K562 (cell line): ENCODE results near the gene FBXO46. TPM values are rescaled to one million over a fixed set of nuclear protein-coding genes. Genes with fewer than 3 reads are reported as not detected.

Experiments used
- CREM ChIP-seq: IDR thresholded peaks from 2 replicates; pipeline ENCODE4 v1.6.1; 2014; ENCODE audit warnings: antibody characterized with exemption, low read depth
- KAT2B ChIP-seq: IDR thresholded peaks from one replicate; pipeline ENCODE4 v1.6.1; 2012; ENCODE audit warnings: low read depth, mild to moderate bottlenecking, control low read depth, inconsistent platforms, low read length, moderate library complexity
- NCOA4 ChIP-seq: fragments of 450-650 bp; IDR thresholded peaks from 2 replicates; pipeline ENCODE4 v1.6.1; 2018; ENCODE audit warnings: mild to moderate bottlenecking; ENCODE audit not compliant: partially characterized antibody
- TCF7 ChIP-seq: sonication (generic); IDR thresholded peaks from 2 replicates; pipeline ENCODE4 v1.6.1; 2016; ENCODE audit warnings: antibody characterized with exemption, borderline replicate concordance
- ZNF639 ChIP-seq, 2 experiments: fragments of 200-800 bp in 1 of 2; sonication (Bioruptor generic) in 1 of 2; sonication (generic) in 1 of 2; formaldehyde crosslinking in 1 of 2; IDR thresholded peaks in 1 of 2; conservative IDR thresholded peaks in 1 of 2; 2 replicates each; pipeline versions ENCODE4 v1.5.0 to v1.6.1; 2016 to 2020; ENCODE audit warnings: missing compliant biosample characterization in 1 of 2, missing genetic modification characterization in 1 of 2, missing genetic modification reagents in 1 of 2
- ZZZ3 ChIP-seq: fragments of 450-650 bp; IDR thresholded peaks from 2 replicates; pipeline ENCODE4 v1.6.1; 2016; ENCODE audit warnings: antibody characterized with exemption, mild to moderate bottlenecking, moderate library complexity
- polyA plus RNA-seq, 8 experiments: library from polyadenylated mRNA; depleted of rRNA in 4 of 8; stranded (reverse) in 5 of 8; unstranded in 3 of 8; fragments of >200 nt; fragmentation: Nextera tagmentation in 2 of 8; fragmentation: Illumina TruSeq in 1 of 8; extraction: Ambion mirVana in 2 of 8; extraction: Trizol in 1 of 8; gene quantifications; 2 replicates each; pipeline versions ENCODE4 v1.2.1 to v1.2.3, GENCODE V29; 2011 to 2014; ENCODE audit warnings: inconsistent platforms in 1 of 8, missing spikeins in 1 of 8
- total RNA-seq, 7 experiments: library from RNA; depleted of rRNA in 6 of 7; stranded (reverse); fragments of >200 nt in 6 of 7; fragmentation: Illumina TruSeq in 2 of 7; extraction: Trizol in 2 of 7; gene quantifications; 2 replicates each; pipeline versions ENCODE4 v1.2.1 to v1.2.3, GENCODE V29; 2011 to 2021; ENCODE audit warnings: low replicate concordance in 1 of 7
- TF ChIP-seq, protein P1 (sequence below), 2 experiments: fragments of 450-650 bp; formaldehyde crosslinking in 1 of 2; IDR thresholded peaks; 2 replicates each; pipeline versions ENCODE4 v1.4.0 to v1.6.1; 2014 to 2020; ENCODE audit warnings: mild to moderate bottlenecking in 2 of 2, borderline replicate concordance in 1 of 2, low read depth in 1 of 2
- TF ChIP-seq, protein P2 (sequence below): sonication (generic); formaldehyde crosslinking; IDR thresholded peaks from 2 replicates; pipeline ENCODE4 v1.8.1; 2023; ENCODE audit warnings: mild to moderate bottlenecking, missing genetic modification reagents
- TF ChIP-seq, protein P3 (sequence below), 2 experiments: fragments of 250-450 bp in 1 of 2; fragments of 450-650 bp in 1 of 2; sonication (Bioruptor Pico) in 1 of 2; IDR thresholded peaks; 2 replicates each; pipeline versions ENCODE4 v1.6.1 to v1.8.0; 2016 to 2021; ENCODE audit warnings: mild to moderate bottlenecking in 2 of 2, moderate library complexity in 2 of 2, missing compliant biosample characterization in 1 of 2, missing genetic modification characterization in 1 of 2
- TF ChIP-seq, protein P4 (sequence below): sonication (generic); formaldehyde crosslinking; IDR thresholded peaks from 2 replicates; pipeline ENCODE4 v1.8.0; 2023; ENCODE audit warnings: mild to moderate bottlenecking, missing genetic modification reagents

Gene FBXO46
- total and polyA plus RNA-seq, 9 of the 15 experiments (the other 6 are each of a cell fraction or from before 2014, with no cell fraction given), result 1.5 to 36.1 (median 7.3) TPM

DNA sequence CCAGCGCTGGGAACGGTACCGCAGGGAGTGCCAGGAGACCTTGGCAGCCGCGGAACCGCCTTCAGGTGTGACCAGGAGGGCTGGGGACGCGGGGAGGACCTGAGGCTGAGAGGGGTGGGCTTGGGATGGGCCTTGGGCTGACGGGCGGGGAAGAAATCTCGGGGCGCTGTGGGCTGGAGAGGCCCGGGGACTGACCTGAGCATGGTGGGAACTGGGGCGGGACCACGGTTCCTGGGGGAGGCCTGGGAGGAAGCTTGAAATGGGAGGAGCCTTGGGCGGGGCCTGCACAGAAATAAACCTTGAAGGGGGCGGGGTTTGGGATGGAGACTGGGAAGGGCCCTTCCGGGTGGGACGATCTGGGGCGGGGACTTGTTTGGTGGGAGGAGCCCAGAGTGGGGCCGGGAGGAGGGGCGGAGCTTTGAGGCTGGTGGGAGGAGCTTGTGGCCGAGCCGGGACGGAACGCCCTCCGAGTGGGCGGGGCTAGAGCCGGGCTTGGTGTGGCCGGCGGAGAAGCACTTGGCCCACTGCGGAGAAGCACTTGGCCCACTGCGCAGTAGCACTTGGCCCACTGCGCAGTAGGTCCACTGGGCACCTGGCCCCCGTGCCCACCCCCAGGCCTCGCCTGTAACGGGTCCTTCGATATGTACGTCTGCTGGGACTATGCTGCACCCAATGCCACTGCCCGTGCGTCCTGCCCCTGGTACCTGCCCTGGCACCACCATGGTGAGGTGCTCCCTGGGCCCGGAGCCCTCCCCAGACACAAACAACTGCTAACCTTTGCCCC, 59.8 kb downstream of the FBXO46 start (continued):
- TF ChIP-seq ZZZ3, result no peak
- TF ChIP-seq ZNF639 (CRISPR knock-in tag; conservative IDR thresholded peaks at IDR 0.05 in 1 of 2, IDR thresholded peaks at IDR 0.05 in 1 of 2), result no peak
- TF ChIP-seq, protein P1, sequence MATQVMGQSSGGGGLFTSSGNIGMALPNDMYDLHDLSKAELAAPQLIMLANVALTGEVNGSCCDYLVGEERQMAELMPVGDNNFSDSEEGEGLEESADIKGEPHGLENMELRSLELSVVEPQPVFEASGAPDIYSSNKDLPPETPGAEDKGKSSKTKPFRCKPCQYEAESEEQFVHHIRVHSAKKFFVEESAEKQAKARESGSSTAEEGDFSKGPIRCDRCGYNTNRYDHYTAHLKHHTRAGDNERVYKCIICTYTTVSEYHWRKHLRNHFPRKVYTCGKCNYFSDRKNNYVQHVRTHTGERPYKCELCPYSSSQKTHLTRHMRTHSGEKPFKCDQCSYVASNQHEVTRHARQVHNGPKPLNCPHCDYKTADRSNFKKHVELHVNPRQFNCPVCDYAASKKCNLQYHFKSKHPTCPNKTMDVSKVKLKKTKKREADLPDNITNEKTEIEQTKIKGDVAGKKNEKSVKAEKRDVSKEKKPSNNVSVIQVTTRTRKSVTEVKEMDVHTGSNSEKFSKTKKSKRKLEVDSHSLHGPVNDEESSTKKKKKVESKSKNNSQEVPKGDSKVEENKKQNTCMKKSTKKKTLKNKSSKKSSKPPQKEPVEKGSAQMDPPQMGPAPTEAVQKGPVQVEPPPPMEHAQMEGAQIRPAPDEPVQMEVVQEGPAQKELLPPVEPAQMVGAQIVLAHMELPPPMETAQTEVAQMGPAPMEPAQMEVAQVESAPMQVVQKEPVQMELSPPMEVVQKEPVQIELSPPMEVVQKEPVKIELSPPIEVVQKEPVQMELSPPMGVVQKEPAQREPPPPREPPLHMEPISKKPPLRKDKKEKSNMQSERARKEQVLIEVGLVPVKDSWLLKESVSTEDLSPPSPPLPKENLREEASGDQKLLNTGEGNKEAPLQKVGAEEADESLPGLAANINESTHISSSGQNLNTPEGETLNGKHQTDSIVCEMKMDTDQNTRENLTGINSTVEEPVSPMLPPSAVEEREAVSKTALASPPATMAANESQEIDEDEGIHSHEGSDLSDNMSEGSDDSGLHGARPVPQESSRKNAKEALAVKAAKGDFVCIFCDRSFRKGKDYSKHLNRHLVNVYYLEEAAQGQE (IDR thresholded peaks at IDR 0.05; ENCODE audit: borderline replicate concordance), result no peak
- TF ChIP-seq, protein P1 (CRISPR knock-in tag; IDR thresholded peaks at IDR 0.05; ENCODE audit: low read depth), result no peak
- no peak for TF ChIP-seq KAT2B
- no peak for TF ChIP-seq TCF7
- TF ChIP-seq, protein P2, sequence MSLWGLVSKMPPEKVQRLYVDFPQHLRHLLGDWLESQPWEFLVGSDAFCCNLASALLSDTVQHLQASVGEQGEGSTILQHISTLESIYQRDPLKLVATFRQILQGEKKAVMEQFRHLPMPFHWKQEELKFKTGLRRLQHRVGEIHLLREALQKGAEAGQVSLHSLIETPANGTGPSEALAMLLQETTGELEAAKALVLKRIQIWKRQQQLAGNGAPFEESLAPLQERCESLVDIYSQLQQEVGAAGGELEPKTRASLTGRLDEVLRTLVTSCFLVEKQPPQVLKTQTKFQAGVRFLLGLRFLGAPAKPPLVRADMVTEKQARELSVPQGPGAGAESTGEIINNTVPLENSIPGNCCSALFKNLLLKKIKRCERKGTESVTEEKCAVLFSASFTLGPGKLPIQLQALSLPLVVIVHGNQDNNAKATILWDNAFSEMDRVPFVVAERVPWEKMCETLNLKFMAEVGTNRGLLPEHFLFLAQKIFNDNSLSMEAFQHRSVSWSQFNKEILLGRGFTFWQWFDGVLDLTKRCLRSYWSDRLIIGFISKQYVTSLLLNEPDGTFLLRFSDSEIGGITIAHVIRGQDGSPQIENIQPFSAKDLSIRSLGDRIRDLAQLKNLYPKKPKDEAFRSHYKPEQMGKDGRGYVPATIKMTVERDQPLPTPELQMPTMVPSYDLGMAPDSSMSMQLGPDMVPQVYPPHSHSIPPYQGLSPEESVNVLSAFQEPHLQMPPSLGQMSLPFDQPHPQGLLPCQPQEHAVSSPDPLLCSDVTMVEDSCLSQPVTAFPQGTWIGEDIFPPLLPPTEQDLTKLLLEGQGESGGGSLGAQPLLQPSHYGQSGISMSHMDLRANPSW (CRISPR knock-in tag), result no peak
- TF ChIP-seq, protein P3, sequence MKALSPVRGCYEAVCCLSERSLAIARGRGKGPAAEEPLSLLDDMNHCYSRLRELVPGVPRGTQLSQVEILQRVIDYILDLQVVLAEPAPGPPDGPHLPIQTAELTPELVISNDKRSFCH (CRISPR knock-in tag; IDR thresholded peaks at IDR 0.05), result no peak
- TF ChIP-seq, protein P3 (tag; IDR thresholded peaks at IDR 0.05), result no peak
- TF ChIP-seq, protein P4, sequence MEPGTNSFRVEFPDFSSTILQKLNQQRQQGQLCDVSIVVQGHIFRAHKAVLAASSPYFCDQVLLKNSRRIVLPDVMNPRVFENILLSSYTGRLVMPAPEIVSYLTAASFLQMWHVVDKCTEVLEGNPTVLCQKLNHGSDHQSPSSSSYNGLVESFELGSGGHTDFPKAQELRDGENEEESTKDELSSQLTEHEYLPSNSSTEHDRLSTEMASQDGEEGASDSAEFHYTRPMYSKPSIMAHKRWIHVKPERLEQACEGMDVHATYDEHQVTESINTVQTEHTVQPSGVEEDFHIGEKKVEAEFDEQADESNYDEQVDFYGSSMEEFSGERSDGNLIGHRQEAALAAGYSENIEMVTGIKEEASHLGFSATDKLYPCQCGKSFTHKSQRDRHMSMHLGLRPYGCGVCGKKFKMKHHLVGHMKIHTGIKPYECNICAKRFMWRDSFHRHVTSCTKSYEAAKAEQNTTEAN (CRISPR knock-in tag), result no peak
- no peak for TF ChIP-seq NCOA4
- peak; percentile 27; the same call in 1 of the 2 replicates for TF ChIP-seq CREM
